Body of pancreas (tissue), 4 donors: ENCODE measurements around the gene TMCO4.

Source experiments
- POLR2A ChIP-seq, 3 donors: fragments of 450-650 bp; IDR thresholded peaks; one replicate each; pipeline ENCODE4 v1.6.1; 2016; ENCODE audit warnings: antibody characterized with exemption in 3 of 3, mild to moderate bottlenecking in 2 of 3
- TF ChIP-seq, protein P1 (sequence below), 7 experiments: fragments of 450-650 bp in 4 of 7; fragments of 200-600 bp in 3 of 7; sonication (generic) in 3 of 7; IDR thresholded peaks; one replicate each; pipeline ENCODE4 v1.5.1; 2016 to 2019; ENCODE audit warnings: antibody characterized with exemption in 7 of 7

DNA sequence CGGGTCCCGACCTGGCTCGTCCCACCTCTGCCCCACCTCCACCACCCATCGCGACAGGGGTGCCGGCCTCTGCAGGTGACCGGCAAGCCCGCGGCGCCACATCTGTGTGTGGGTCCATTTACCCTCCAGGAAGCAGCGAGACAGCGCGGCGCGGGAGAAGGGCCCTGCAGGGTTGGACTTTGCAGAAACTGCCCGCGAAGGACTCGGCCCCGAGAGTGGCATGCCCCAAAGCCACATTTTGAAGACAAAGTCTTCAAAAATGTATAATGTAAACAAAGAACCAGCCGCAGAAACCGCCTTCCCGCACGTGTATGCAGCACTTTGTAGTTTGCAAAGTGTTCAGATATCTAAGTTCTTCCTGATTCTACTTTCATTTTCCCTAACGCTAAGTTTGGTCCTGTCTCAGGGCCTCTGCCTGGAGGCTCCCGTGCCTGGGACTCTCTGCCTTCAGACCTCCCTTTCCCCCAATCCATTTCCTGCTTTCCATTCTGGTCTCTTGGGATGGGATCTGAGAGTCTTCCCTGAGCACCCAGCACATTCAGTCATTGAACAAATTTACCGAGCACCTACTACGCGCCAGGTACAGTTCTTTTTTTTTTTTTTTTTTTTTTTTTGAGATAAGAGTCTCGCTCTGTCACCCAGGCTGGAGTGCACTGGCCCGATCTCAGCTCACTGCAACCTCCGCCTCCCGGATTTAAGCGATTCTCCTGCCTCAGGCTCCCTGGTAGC is 524 bp upstream of the TMCO4 start:
- TF ChIP-seq, protein P1, sequence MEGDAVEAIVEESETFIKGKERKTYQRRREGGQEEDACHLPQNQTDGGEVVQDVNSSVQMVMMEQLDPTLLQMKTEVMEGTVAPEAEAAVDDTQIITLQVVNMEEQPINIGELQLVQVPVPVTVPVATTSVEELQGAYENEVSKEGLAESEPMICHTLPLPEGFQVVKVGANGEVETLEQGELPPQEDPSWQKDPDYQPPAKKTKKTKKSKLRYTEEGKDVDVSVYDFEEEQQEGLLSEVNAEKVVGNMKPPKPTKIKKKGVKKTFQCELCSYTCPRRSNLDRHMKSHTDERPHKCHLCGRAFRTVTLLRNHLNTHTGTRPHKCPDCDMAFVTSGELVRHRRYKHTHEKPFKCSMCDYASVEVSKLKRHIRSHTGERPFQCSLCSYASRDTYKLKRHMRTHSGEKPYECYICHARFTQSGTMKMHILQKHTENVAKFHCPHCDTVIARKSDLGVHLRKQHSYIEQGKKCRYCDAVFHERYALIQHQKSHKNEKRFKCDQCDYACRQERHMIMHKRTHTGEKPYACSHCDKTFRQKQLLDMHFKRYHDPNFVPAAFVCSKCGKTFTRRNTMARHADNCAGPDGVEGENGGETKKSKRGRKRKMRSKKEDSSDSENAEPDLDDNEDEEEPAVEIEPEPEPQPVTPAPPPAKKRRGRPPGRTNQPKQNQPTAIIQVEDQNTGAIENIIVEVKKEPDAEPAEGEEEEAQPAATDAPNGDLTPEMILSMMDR (IDR thresholded peaks at IDR 0.05): no peak
- peak in 2 of 3 donors; percentile 35 to 40 for TF ChIP-seq POLR2A (IDR thresholded peaks at IDR 0.05)
